Panc1 (cell line): ENCODE measurements around the gene TOB2. TPM values are rescaled to one million over a fixed set of nuclear protein-coding genes. Genes with fewer than 3 reads are reported as not detected.

Source experiments
- ATAC-seq: fragments of 200-7000 bp; cut with Tn5 transposase; 2 replicates; pipeline ENCODE4 v1.9.1; 2020; ENCODE audit warnings: mild to moderate bottlenecking, moderate library complexity
- BruUV-seq: library from RNA; stranded (reverse); fragments of 400-500 nt; replicated peaks from 2 replicates; lab custom pipeline; 2021; lab: Mats Ljungman, UMichigan
- CTCF ChIA-PET: fragments of 300-600 bp; sonication (Branson Sonifier 250); formaldehyde crosslinking; loops from one replicate; lab custom pipeline; 2022; ENCODE audit warnings: antibody characterized with exemption; lab: Charles Lee
- POLR2A ChIA-PET: fragments of 300-600 bp; sonication (Branson Sonifier 250); formaldehyde crosslinking; loops from one replicate; lab custom pipeline; 2022; ENCODE audit warnings: antibody characterized with exemption; lab: Charles Lee
- DNase-seq: peaks from one replicate; pipeline ENCODE4 v3.0.0-alpha.2; 2010; ENCODE audit warnings: low read depth, low spot score
- H3K27ac ChIP-seq: 2 replicates; pipeline ENCODE4 v1.5.1; 2011; ENCODE audit warnings: mild to moderate bottlenecking, low read length, inconsistent platforms
- H3K27me3 ChIP-seq: fragments of 200-500 bp; sonication (Bioruptor generic); 2 replicates; pipeline ENCODE4 v1.6.0; 2014; ENCODE audit warnings: low read length, inconsistent platforms; ENCODE audit not compliant: control insufficient read depth, insufficient read depth
- H3K36me3 ChIP-seq: fragments of 200-500 bp; sonication (Bioruptor generic); 2 replicates; pipeline ENCODE4 v1.5.1; 2014; ENCODE audit warnings: inconsistent platforms, mild to moderate bottlenecking, low read length, moderate library complexity; ENCODE audit not compliant: control insufficient read depth, insufficient read depth
- H3K4me1 ChIP-seq: 2 replicates; pipeline ENCODE4 v1.5.1; 2011; ENCODE audit warnings: inconsistent platforms, mild to moderate bottlenecking, low read length, moderate library complexity; ENCODE audit not compliant: control insufficient read depth, insufficient read depth
- H3K4me3 ChIP-seq, 2 experiments: 2 replicates each; pipeline ENCODE4 v1.5.1; 2011 to 2012; ENCODE audit warnings: low read depth in 2 of 2, low read length in 2 of 2, mild to moderate bottlenecking in 2 of 2, inconsistent platforms in 1 of 2, moderate library complexity in 1 of 2
- H3K9me3 ChIP-seq: fragments of 200-500 bp; sonication (Bioruptor generic); 2 replicates; pipeline ENCODE4 v1.5.1; 2014; ENCODE audit warnings: low read depth, mild to moderate bottlenecking, inconsistent platforms, low read length, moderate library complexity; ENCODE audit not compliant: control insufficient read depth, insufficient read depth
- CTCF ChIP-seq: fragments of 450-650 bp; IDR thresholded peaks from 2 replicates; pipeline ENCODE4 v1.5.1; 2017; ENCODE audit warnings: mild to moderate bottlenecking
- POLR2AphosphoS5 ChIP-seq: IDR thresholded peaks from 2 replicates; pipeline ENCODE4 v1.6.1; 2012; ENCODE audit warnings: mild to moderate bottlenecking, low read depth, low read length, moderate library complexity
- REST ChIP-seq, 2 experiments: IDR thresholded peaks; 2 replicates each; pipeline ENCODE4 v1.6.1; 2011 to 2012; ENCODE audit warnings: low read depth in 2 of 2, control low read depth in 1 of 2, low read length in 1 of 2, mild to moderate bottlenecking in 1 of 2, moderate library complexity in 1 of 2; ENCODE audit not compliant: insufficient read depth in 1 of 2
- SIN3A ChIP-seq: IDR thresholded peaks from 2 replicates; pipeline ENCODE4 v1.6.1; 2012; ENCODE audit warnings: low read depth, mild to moderate bottlenecking, low read length, moderate library complexity, borderline replicate concordance; ENCODE audit not compliant: insufficient read depth
- TCF7L2 ChIP-seq: IDR thresholded peaks from 2 replicates; pipeline ENCODE4 v1.6.1; 2011; ENCODE audit warnings: mild to moderate bottlenecking, low read depth, low read length, inconsistent platforms
- in situ Hi-C: cut with HindIII; loops from 2 replicates; pipeline ENCODE4 v1.10.0; 2016; ENCODE audit warnings: low sequenced_read_pairs, low pct_unique_long_range_greater_than_20kb
- intact Hi-C: fragments of 100-400 bp; cut with micrococcal nuclease; formaldehyde crosslinking; loops from one replicate; pipeline ENCODE4 v1.10.0; 2022; ENCODE audit not compliant: unreplicated experiment
- total RNA-seq: library from RNA; stranded (reverse); gene quantifications from one replicate; pipeline ENCODE4 v1.2.1, GENCODE V29; 2021; ENCODE audit not compliant: unreplicated experiment

TOB2 gene
- total RNA-seq, 1 experiment from 2014 or later: 43.6 TPM

- Histone ChIP-seq H3K4me1 (no peaks in the 10 kb centered on the region), H3K27ac (no peak overlapping the region), H3K9me3 (no peaks in the 10 kb centered on the region), H3K4me3 (no peak overlapping the region), H3K27me3 (no peaks in the 10 kb centered on the region), H3K36me3 (no peaks in the 10 kb centered on the region)
- intact Hi-C loops (no loop called here), in situ Hi-C loops (no loop called here)
- BruUV-seq: no TSS peak
- POLR2A ChIA-PET: no interaction called here
- ATAC-seq: peak; percentile 60; the same call in 1 of the 2 replicates
- DNase-seq: no peak
- TF ChIP-seq REST (IDR thresholded peaks at IDR 0.05; ENCODE audit: insufficient read depth in 1 of 2, low read depth in 2 of 2, low read length in 1 of 2) (no peak), CTCF (no peak), POLR2AphosphoS5 (no peak), TCF7L2 (no peak), SIN3A (no peak)
- CTCF ChIA-PET: no interaction called here
Observed at GRCh38 chr22:41429232-41429950, 17.2 kb downstream of the TOB2 start.

- intact Hi-C loops (no loop called here), in situ Hi-C loops (no loop called here)
- H3K27me3 ChIP-seq: no peaks in the 10 kb centered on the region
- ATAC-seq (no peak), DNase-seq (no peak)
- CTCF ChIA-PET: no interaction called here
- no TSS peak for BruUV-seq
- no peaks in the 10 kb centered on the region for H3K9me3 ChIP-seq
- TF ChIP-seq TCF7L2 (no peak), CTCF (no peak), SIN3A (no peak), REST (IDR thresholded peaks at IDR 0.05; ENCODE audit: insufficient read depth in 1 of 2, low read depth in 2 of 2, low read length in 1 of 2) (no peak), POLR2AphosphoS5 (no peak)
- no peaks in the 10 kb centered on the region for H3K4me1 ChIP-seq
- POLR2A ChIA-PET: interaction anchor here (0.6 kb wide), 1 partner anchor 8 kb away, joined by 3 read pairs; no protein-coding TSS in a partner anchor
- H3K36me3 ChIP-seq: no peaks in the 10 kb centered on the region
- no peak overlapping the region for H3K27ac ChIP-seq
- H3K4me3 ChIP-seq: no peak overlapping the region
Observed at GRCh38 chr22:41425660-41426365, 20.8 kb downstream of the TOB2 start.
